ENCODE measurements around the gene RBM33. TPM values are rescaled to one million over a fixed set of nuclear protein-coding genes. Genes with fewer than 3 reads are reported as not detected.
A peak's percentile ranks its signal among the peaks of the same experiment; 100 is the strongest.

The RBM33 gene
- total and polyA plus RNA-seq, 3 experiments from 2014 or later = 68.5 to 71.6 (median 68.7) TPM

DNA sequence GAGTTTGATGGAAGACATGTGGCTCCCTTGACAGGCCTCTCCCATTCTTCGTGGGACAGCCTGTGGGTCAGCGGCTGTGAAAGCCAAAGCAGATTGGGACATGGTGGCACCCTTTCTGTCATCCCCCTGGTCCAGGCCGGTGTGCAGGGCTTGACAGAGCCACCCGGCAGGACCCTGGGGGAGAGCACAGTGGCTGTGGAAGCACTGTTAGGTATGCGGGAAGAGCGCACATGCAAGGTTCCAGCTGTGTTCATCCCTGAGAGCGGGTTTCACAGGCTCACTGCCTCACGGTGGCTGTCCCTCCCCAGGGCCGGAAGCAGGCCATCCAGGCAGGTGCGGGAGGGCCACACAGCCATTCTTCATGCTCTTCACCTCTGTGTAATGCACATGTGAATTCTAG is 138.0 kb downstream of the RBM33 start:
- no peak overlapping the region for H3K4me3 Mint-ChIP-seq
- ChIA-PET POLR2A (no interaction called here), CTCF (no interaction called here)
- Histone ChIP-seq H3K36me3 (ENCODE audit: insufficient read depth, low read length) (peaks cover 5% of the 10 kb centered on the region), H3K4me1 (ENCODE audit: insufficient read depth, low read length) (no peaks in the 10 kb centered on the region), H3K4me3 (ENCODE audit: low read length) (no peak overlapping the region), H3K27ac (ENCODE audit: low read depth, low read length) (no peak overlapping the region), H3K9me3 (ENCODE audit: low read length) (no peaks in the 10 kb centered on the region), H3K27me3 (ENCODE audit: insufficient read depth, low read length, poor library complexity, severe bottlenecking) (no peaks in the 10 kb centered on the region)
- no peak overlapping the region for H3K27ac Mint-ChIP-seq
- DNase-seq = no peak
- peaks cover 2 to 6% of the 10 kb centered on the region in 2 donors for H3K27me3 Mint-ChIP-seq
- H3K9me3 Mint-ChIP-seq = no peaks in the 10 kb centered on the region
- peaks cover 3 to 11% (median 8%) of the 10 kb centered on the region in 3 donors for H3K4me1 Mint-ChIP-seq
- H3K36me3 Mint-ChIP-seq = peaks cover 16 to 71% (median 33%) of the 10 kb centered on the region in 3 donors

DNA sequence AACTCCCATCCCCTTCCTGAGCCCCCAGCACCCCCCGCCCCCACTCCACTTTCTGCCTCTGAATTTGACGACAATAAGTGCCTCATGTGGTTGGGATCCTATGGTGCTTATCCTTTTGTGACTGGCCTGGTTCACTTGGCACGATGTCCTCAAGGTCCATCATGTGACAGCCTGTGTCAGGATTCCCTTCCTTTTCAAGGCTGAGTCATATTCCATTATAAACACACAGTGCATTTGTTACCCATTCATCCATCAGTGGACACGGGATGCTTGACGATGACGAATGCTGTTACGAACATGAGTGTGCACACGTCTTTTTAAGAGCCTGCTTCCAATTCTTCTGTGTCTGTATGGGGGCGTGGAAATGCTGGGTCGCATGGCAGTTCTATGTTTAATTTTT is 141.1 kb downstream of the RBM33 start:
- H3K27me3 Mint-ChIP-seq = peaks cover 4 to 6% of the 10 kb centered on the region in 2 donors
- ChIA-PET POLR2A (no interaction called here), CTCF (no interaction called here)
- Histone ChIP-seq H3K27ac (ENCODE audit: low read depth, low read length) (no peak overlapping the region), H3K27me3 (ENCODE audit: insufficient read depth, low read length, poor library complexity, severe bottlenecking) (no peaks in the 10 kb centered on the region), H3K9me3 (ENCODE audit: low read length) (no peaks in the 10 kb centered on the region), H3K4me1 (ENCODE audit: insufficient read depth, low read length) (no peaks in the 10 kb centered on the region), H3K4me3 (ENCODE audit: low read length) (no peak overlapping the region), H3K36me3 (ENCODE audit: insufficient read depth, low read length) (peaks cover 4% of the 10 kb centered on the region)
- H3K4me3 Mint-ChIP-seq = no peak overlapping the region
- peaks cover 12 to 43% (median 23%) of the 10 kb centered on the region in 3 donors for H3K36me3 Mint-ChIP-seq
- H3K27ac Mint-ChIP-seq = peak overlapping the region in 1 of 8 donors; percentile 56
- peaks cover 8 to 13% (median 11%) of the 10 kb centered on the region in 3 donors for H3K4me1 Mint-ChIP-seq
- no peaks in the 10 kb centered on the region for H3K9me3 Mint-ChIP-seq
- DNase-seq = no peak

DNA sequence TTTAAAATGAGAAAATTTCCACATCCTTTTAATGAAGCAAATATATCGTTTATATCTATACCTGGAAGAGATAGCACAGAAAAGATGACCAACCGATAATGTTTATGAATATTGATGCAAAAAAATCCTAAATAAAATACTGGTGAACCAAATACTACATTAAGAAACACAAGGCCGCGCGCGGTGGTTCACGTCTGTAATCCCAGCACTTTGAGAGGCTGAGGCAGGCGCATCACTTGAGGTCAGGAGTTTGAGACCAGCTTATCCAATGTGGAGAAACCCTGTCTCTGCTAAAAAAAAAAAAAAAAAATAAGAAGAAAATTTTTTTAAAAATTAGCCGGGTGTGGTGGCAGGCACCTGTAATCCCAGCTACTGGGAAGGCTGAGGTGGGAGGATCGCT is 142.0 kb downstream of the RBM33 start:
- H3K4me3 Mint-ChIP-seq = no peak overlapping the region
- Histone ChIP-seq H3K36me3 (ENCODE audit: insufficient read depth, low read length) (peaks cover 4% of the 10 kb centered on the region), H3K27me3 (ENCODE audit: insufficient read depth, low read length, poor library complexity, severe bottlenecking) (no peaks in the 10 kb centered on the region), H3K9me3 (ENCODE audit: low read length) (no peaks in the 10 kb centered on the region), H3K4me3 (ENCODE audit: low read length) (no peak overlapping the region), H3K27ac (ENCODE audit: low read depth, low read length) (no peak overlapping the region), H3K4me1 (ENCODE audit: insufficient read depth, low read length) (no peaks in the 10 kb centered on the region)
- H3K27me3 Mint-ChIP-seq = peaks cover 4 to 6% of the 10 kb centered on the region in 2 donors
- H3K4me1 Mint-ChIP-seq = peaks cover 8 to 13% (median 11%) of the 10 kb centered on the region in 3 donors
- CTCF ChIA-PET = no interaction called here
- H3K9me3 Mint-ChIP-seq = no peaks in the 10 kb centered on the region
- POLR2A ChIA-PET = no interaction called here
- no peak for DNase-seq
- no peak overlapping the region for H3K27ac Mint-ChIP-seq
- H3K36me3 Mint-ChIP-seq = peaks cover 9 to 34% (median 15%) of the 10 kb centered on the region in 3 donors

DNA sequence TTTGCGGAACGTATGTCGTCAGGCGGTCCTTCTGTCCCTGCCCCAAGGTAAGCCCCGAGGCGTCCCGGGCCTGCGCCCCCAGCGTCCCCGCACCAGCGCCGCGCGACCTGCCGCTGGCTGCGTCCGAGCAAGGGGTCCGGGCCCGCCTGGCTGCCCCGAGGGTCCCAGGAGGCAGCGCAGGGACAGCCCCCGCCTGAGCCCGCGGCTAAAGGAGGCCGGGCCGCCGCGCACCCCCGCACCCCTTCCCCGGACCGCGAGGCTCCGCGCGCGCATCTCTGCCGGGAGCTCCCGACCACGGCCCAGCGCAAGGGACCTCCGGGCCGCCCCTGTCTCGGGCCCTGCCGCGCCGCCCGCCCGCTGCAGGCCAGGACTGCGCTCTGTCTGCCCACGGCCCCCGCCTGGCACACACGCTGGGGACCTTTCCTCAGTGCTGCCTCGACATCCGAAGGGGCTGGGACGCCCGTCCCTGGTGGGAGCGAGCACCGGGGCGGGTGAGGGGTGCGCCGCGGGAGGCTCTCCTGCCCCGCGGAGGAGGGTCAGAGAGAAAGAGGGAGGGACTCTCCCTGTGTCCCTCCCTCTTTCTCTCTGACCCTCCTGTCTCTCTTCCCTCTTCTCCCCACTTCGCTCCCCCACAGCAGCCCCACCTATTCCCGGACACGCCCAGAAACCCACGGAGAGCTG is 142.8 kb downstream of the RBM33 start:
- Histone ChIP-seq H3K4me1 (ENCODE audit: insufficient read depth, low read length) (no peaks in the 10 kb centered on the region), H3K9me3 (ENCODE audit: low read length) (no peaks in the 10 kb centered on the region), H3K27me3 (ENCODE audit: insufficient read depth, low read length, poor library complexity, severe bottlenecking) (no peaks in the 10 kb centered on the region), H3K4me3 (ENCODE audit: low read length) (no peak overlapping the region), H3K27ac (ENCODE audit: low read depth, low read length) (no peak overlapping the region), H3K36me3 (ENCODE audit: insufficient read depth, low read length) (peaks cover 4% of the 10 kb centered on the region)
- Mint-ChIP-seq H3K36me3 (peaks cover 9 to 26% (median 14%) of the 10 kb centered on the region in 3 donors), H3K4me3 (peak overlapping the region in 3 of 7 donors; percentile 30 to 37 (median 32)), H3K4me1 (peaks cover 8 to 13% (median 11%) of the 10 kb centered on the region in 3 donors), H3K27ac (no peak overlapping the region), H3K9me3 (no peaks in the 10 kb centered on the region), H3K27me3 (peaks cover 4 to 6% of the 10 kb centered on the region in 2 donors)
- ChIA-PET CTCF (no interaction called here), POLR2A (no interaction called here)
- no peak for DNase-seq

DNA sequence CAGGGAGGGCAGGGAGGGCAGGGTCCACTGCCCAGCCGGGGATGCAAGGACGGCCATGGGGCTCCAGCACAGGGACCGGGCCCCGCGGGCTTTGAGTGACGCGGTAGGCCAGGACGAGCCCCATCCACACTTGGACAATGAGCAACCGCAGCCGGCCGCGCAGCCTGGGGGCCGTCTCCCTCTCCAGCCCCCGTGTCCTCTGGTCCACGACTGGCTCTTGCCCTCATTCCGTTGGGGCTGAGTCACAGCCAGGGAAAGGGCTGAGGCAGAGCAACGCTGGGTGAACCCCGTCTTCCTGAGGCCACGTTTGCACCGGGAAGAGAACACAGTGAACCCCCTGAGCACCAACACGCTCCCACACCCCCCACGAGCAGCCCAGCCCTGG is 144.1 kb downstream of the RBM33 start:
- CTCF ChIA-PET = no interaction called here
- H3K27ac Mint-ChIP-seq = no peak overlapping the region
- no peak for DNase-seq
- Histone ChIP-seq H3K4me1 (ENCODE audit: insufficient read depth, low read length) (no peaks in the 10 kb centered on the region), H3K4me3 (ENCODE audit: low read length) (no peak overlapping the region), H3K27me3 (ENCODE audit: insufficient read depth, low read length, poor library complexity, severe bottlenecking) (no peaks in the 10 kb centered on the region), H3K36me3 (ENCODE audit: insufficient read depth, low read length) (no peaks in the 10 kb centered on the region), H3K27ac (ENCODE audit: low read depth, low read length) (no peak overlapping the region), H3K9me3 (ENCODE audit: low read length) (no peaks in the 10 kb centered on the region)
- H3K4me3 Mint-ChIP-seq = no peak overlapping the region
- H3K4me1 Mint-ChIP-seq = peaks cover 8 to 13% (median 8%) of the 10 kb centered on the region in 3 donors
- peaks cover 9 to 14% (median 10%) of the 10 kb centered on the region in 3 donors for H3K36me3 Mint-ChIP-seq
- peaks cover 2 to 6% of the 10 kb centered on the region in 2 donors for H3K27me3 Mint-ChIP-seq
- H3K9me3 Mint-ChIP-seq = no peaks in the 10 kb centered on the region
- POLR2A ChIA-PET = no interaction called here

DNA sequence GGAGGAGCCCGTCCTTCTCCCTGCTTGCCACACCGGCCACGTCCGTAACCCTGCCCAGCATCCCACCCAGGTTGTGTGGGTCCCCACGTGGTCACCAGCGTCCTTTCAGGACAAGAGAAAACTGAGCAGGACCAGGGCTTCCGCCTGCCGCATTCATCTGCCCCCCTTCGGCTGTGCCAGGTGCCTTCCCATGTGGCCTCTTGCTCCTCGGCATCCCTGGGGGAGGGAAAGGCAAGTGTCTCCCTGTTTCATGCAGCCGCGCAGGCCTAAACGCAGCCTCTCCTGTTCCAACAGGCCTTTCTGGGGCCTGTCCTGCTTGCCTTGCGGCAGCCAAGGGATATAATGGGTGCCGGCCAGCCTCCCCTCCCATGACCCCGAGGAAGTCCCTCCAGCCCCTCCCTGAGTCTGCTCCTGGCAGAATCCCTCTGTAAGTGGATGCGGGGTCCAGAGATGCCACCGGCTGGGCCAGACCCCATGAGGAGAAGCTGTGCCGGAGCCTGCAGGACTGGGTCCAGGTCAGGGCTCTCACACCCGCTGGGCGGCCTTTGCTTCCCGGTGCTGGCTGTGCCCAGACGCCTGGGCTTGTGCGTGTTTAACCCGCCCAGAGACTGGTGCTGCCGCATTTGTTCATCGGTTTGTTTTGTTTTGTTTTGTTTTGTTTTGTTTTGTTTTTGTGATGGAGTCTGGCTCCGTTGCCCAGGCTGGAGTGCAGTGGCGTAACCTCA is 144.7 kb downstream of the RBM33 start:
- H3K27ac ChIP-seq (ENCODE audit: low read depth, low read length) = no peak overlapping the region
- ChIA-PET POLR2A (no interaction called here), CTCF (interaction anchor here (1.1 kb wide), 1 partner anchor 876 kb away, joined by 3 read pairs; no protein-coding TSS in a partner anchor)
- Mint-ChIP-seq H3K27ac (peak overlapping the region in 2 of 8 donors; percentile 35 to 60), H3K4me3 (no peak overlapping the region), H3K27me3 (peaks cover 2 to 6% of the 10 kb centered on the region in 2 donors), H3K9me3 (no peaks in the 10 kb centered on the region), H3K36me3 (peaks cover 5 to 9% (median 9%) of the 10 kb centered on the region in 3 donors), H3K4me1 (peaks cover 8 to 13% (median 8%) of the 10 kb centered on the region in 3 donors)
- H3K9me3 ChIP-seq (ENCODE audit: low read length) = no peaks in the 10 kb centered on the region
- H3K4me1 ChIP-seq (ENCODE audit: insufficient read depth, low read length) = no peaks in the 10 kb centered on the region
- H3K27me3 ChIP-seq (ENCODE audit: insufficient read depth, low read length, poor library complexity, severe bottlenecking) = no peaks in the 10 kb centered on the region
- DNase-seq = no peak
- no peaks in the 10 kb centered on the region for H3K36me3 ChIP-seq (ENCODE audit: insufficient read depth, low read length)
- no peak overlapping the region for H3K4me3 ChIP-seq (ENCODE audit: low read length)

DNA sequence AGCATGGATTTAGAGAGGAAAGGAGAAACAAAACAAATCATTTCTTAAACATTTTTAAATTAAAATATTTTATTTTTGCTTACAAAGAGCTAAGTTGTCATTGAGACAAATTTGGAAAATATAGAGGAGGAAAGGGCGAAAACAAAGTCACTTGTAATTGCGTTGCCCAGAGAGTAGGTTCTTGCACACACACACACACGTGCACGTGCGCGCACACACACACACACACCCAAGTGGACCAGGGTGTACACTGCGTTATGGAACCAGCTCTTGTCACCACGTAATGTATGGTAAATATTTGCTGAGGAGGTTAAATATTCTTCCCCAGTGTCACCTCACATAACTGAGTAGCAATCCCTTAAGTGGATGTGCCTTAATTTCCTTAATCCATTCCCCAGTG is 146.2 kb downstream of the RBM33 start:
- Mint-ChIP-seq H3K27me3 (peaks cover 2 to 6% of the 10 kb centered on the region in 2 donors), H3K4me1 (peaks cover 7 to 13% (median 8%) of the 10 kb centered on the region in 3 donors), H3K9me3 (no peaks in the 10 kb centered on the region), H3K4me3 (no peak overlapping the region), H3K36me3 (no peaks in the 10 kb centered on the region), H3K27ac (no peak overlapping the region)
- Histone ChIP-seq H3K9me3 (ENCODE audit: low read length) (no peaks in the 10 kb centered on the region), H3K27me3 (ENCODE audit: insufficient read depth, low read length, poor library complexity, severe bottlenecking) (no peaks in the 10 kb centered on the region), H3K36me3 (ENCODE audit: insufficient read depth, low read length) (no peaks in the 10 kb centered on the region), H3K4me3 (ENCODE audit: low read length) (no peak overlapping the region), H3K4me1 (ENCODE audit: insufficient read depth, low read length) (no peaks in the 10 kb centered on the region), H3K27ac (ENCODE audit: low read depth, low read length) (no peak overlapping the region)
- ChIA-PET POLR2A (no interaction called here), CTCF (no interaction called here)
- no peak for DNase-seq

DNA sequence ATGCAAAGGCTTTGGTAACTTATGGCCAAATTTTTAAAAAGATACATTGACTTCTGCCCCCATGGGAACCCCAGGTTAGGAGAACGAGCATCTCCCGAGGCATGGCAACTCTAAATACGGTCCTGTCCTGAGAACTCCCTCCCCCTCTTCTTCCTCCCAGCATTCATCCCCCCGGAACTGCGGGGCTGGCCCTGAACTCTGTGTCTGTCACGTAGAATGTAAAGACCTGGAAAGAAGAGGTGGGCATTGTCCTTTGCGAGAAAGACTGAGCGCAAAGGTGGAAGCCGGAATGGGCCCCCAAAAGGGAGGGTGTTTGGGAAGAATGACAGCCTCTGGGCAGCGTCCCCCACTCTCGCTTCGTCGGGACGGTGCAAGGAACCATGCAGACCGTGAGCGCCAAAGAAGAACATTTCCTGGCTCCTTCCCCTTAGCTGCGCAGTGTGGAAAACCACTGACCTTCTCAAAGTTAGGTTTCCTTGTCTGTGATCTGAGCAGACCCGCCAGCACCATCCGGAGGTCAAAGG is 146.8 kb downstream of the RBM33 start:
- CTCF ChIA-PET = no interaction called here
- no peak overlapping the region for H3K4me3 Mint-ChIP-seq
- POLR2A ChIA-PET = no interaction called here

More for the DNA sequence above, 146.8 kb downstream of the RBM33 start:
- H3K27me3 Mint-ChIP-seq = peaks cover under 1 to 2% of the 10 kb centered on the region in 2 donors
- no peak overlapping the region for H3K27ac ChIP-seq (ENCODE audit: low read depth, low read length)
- peaks cover 1 to 8% (median 5%) of the 10 kb centered on the region in 3 donors for H3K4me1 Mint-ChIP-seq
- peaks cover 2% of the 10 kb centered on the region for H3K27me3 ChIP-seq (ENCODE audit: insufficient read depth, low read length, poor library complexity, severe bottlenecking)
- no peak overlapping the region for H3K4me3 ChIP-seq (ENCODE audit: low read length)
- no peaks in the 10 kb centered on the region for H3K9me3 Mint-ChIP-seq
- H3K36me3 ChIP-seq (ENCODE audit: insufficient read depth, low read length) = no peaks in the 10 kb centered on the region
- DNase-seq = peak in 1 of 5 donors; percentile 42
- H3K27ac Mint-ChIP-seq = no peak overlapping the region
- H3K36me3 Mint-ChIP-seq = no peaks in the 10 kb centered on the region
- no peaks in the 10 kb centered on the region for H3K4me1 ChIP-seq (ENCODE audit: insufficient read depth, low read length)
- no peaks in the 10 kb centered on the region for H3K9me3 ChIP-seq (ENCODE audit: low read length)

All from CD8-positive, alpha-beta memory T cell (primary cell).